Mesendoderm (in vitro differentiated cells): ENCODE measurements around the gene MARCKSL1.

Source experiments
- DNase-seq: peaks from one replicate; pipeline ENCODE4 v3.0.0; 2013
- H2AK5ac ChIP-seq: 2 replicates; pipeline ENCODE4 v1.6.1; 2013; ENCODE audit warnings: low read length, inconsistent platforms
- H2BK120ac ChIP-seq: 2 replicates; pipeline ENCODE4 v1.6.1; 2013; ENCODE audit warnings: low read depth, mild to moderate bottlenecking, low read length, moderate library complexity, mixed read lengths
- H2BK15ac ChIP-seq: replicated peaks from 2 replicates; pipeline ENCODE4 v1.6.1; 2013; ENCODE audit warnings: low read depth, mild to moderate bottlenecking, moderate library complexity
- H2BK5ac ChIP-seq: 2 replicates; pipeline ENCODE4 v1.6.1; 2013; ENCODE audit warnings: low read length, inconsistent platforms
- H3K18ac ChIP-seq: 2 replicates; pipeline ENCODE4 v1.6.1; 2013; ENCODE audit warnings: mild to moderate bottlenecking, low read length, mixed read lengths
- H3K23ac ChIP-seq: one replicate; pipeline ENCODE4 v1.6.1; 2013; ENCODE audit warnings: low read length
- H3K27ac ChIP-seq: 2 replicates; pipeline ENCODE4 v1.5.1; 2013; ENCODE audit warnings: low read depth, mild to moderate bottlenecking, inconsistent platforms, low read length, moderate library complexity
- H3K27me3 ChIP-seq: 2 replicates; pipeline ENCODE4 v1.6.1; 2013; ENCODE audit warnings: low read length, control low read depth, mild to moderate bottlenecking, inconsistent platforms; ENCODE audit not compliant: insufficient read depth, poor library complexity
- H3K36me3 ChIP-seq: 2 replicates; pipeline ENCODE4 v1.6.1; 2013; ENCODE audit warnings: low read length, inconsistent platforms; ENCODE audit not compliant: control insufficient read depth, insufficient read depth
- H3K4ac ChIP-seq: one replicate; pipeline ENCODE4 v1.6.1; 2013; ENCODE audit warnings: low read depth, mild to moderate bottlenecking, low read length, moderate library complexity
- H3K4me1 ChIP-seq: 2 replicates; pipeline ENCODE4 v1.6.1; 2013; ENCODE audit warnings: low read depth, low read length, inconsistent platforms; ENCODE audit not compliant: control insufficient read depth
- H3K4me2 ChIP-seq: 2 replicates; pipeline ENCODE4 v1.6.1; 2013; ENCODE audit warnings: low read length
- H3K4me3 ChIP-seq: 2 replicates; pipeline ENCODE4 v1.5.1; 2013; ENCODE audit warnings: mild to moderate bottlenecking, low read length
- H3K56ac ChIP-seq: one replicate; pipeline ENCODE4 v1.6.1; 2013; ENCODE audit warnings: low read length
- H3K79me1 ChIP-seq: 2 replicates; pipeline ENCODE4 v1.6.1; 2013; ENCODE audit warnings: low read length, inconsistent platforms
- H3K79me2 ChIP-seq: 2 replicates; pipeline ENCODE4 v1.6.1; 2013; ENCODE audit warnings: mild to moderate bottlenecking, low read length; ENCODE audit not compliant: control insufficient read depth, insufficient read depth
- H3K9ac ChIP-seq: 2 replicates; pipeline ENCODE4 v1.6.1; 2013; ENCODE audit warnings: low read length, inconsistent platforms
- H4K5ac ChIP-seq: one replicate; pipeline ENCODE4 v1.6.1; 2013; ENCODE audit warnings: low read length
- H4K8ac ChIP-seq: one replicate; pipeline ENCODE4 v1.6.1; 2013; ENCODE audit warnings: low read depth, mild to moderate bottlenecking, control low read depth, low read length, moderate library complexity
- whole genome bisulfite sequencing: extraction: QIAGEN DNeasy Blood & Tissue Kit; methylation state at CpG from one replicate; pipeline ENCODE4 v1.1.7; 2013; ENCODE audit warnings: low lambda C conversion rate, missing lambda C conversion rate; ENCODE audit not compliant: insufficient coverage; ENCODE audit errors: extremely low coverage; 5-methylcytosine and 5-hydroxymethylcytosine counted together

The MARCKSL1 gene

DNA sequence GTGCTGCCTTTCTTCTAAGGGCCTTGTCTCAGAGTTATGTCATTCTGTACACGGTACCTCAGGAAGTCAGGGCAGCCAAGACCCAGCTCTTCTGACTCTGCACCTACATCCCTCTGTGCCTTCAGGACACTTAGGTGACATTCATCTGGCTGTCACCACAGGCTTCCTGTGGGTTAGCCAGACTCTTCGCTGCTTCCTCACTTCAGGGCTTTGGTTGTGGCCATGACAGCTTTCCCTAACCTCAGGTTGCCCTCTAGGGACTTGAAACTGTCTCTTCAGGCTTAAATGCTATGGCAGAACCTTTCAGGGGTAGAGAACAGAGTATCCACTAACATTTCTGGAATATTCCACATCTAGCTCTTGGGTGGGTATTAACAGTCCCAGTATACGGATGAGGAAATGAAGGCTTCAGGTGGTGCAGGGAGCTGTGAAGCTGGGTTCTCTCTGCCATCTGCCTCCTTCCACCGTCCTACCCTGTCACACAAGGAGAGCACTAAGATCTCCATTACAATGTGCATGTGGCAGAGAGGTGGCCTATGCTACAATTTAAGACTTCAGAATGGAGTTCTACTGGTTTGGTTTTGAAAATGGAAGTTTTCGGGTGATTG, 36.2 kb upstream of the MARCKSL1 start:
- Histone ChIP-seq H3K36me3 (peaks cover 23% of the 10 kb centered on the region), H3K27ac (no peak overlapping the region), H3K23ac (no peak overlapping the region), H4K5ac (no peak overlapping the region), H3K27me3 (no peaks in the 10 kb centered on the region), H3K79me2 (no peaks in the 10 kb centered on the region), H3K9ac (no peak overlapping the region), H3K56ac (no peak overlapping the region), H3K18ac (no peak overlapping the region), H3K4ac (no peak overlapping the region), H3K4me3 (no peak overlapping the region), H2BK5ac (no peak overlapping the region), H2BK120ac (no peak overlapping the region), H4K8ac (no peak overlapping the region), H3K79me1 (no peaks in the 10 kb centered on the region), H2BK15ac (no peak overlapping the region), H3K4me1 (no peaks in the 10 kb centered on the region), H3K4me2 (no peak overlapping the region), H2AK5ac (no peak overlapping the region)
- WGBS = no CpG with 5 or more reads among the region's 5 CpGs
- no peak for DNase-seq

GRCh38 chr1:32367912-32368635, 32.0 kb upstream of the MARCKSL1 start:
- no peak overlapping the region for H3K4me2 ChIP-seq
- no peak overlapping the region for H2BK120ac ChIP-seq
- DNase-seq = no peak
- H3K56ac ChIP-seq = no peak overlapping the region
- H3K79me1 ChIP-seq = no peaks in the 10 kb centered on the region
- no peak overlapping the region for H2BK5ac ChIP-seq
- no peak overlapping the region for H2BK15ac ChIP-seq
- H3K9ac ChIP-seq = no peak overlapping the region
- no CpG with 5 or more reads among the region's 7 CpGs for WGBS
- H3K23ac ChIP-seq = no peak overlapping the region
- no peak overlapping the region for H3K4ac ChIP-seq
- H2AK5ac ChIP-seq = no peak overlapping the region
- no peaks in the 10 kb centered on the region for H3K4me1 ChIP-seq
- H3K79me2 ChIP-seq = no peaks in the 10 kb centered on the region
- no peaks in the 10 kb centered on the region for H3K27me3 ChIP-seq
- no peak overlapping the region for H3K18ac ChIP-seq
- no peak overlapping the region for H4K8ac ChIP-seq
- no peak overlapping the region for H3K4me3 ChIP-seq
- H3K27ac ChIP-seq = no peak overlapping the region
- H4K5ac ChIP-seq = no peak overlapping the region
- H3K36me3 ChIP-seq = peaks cover 23% of the 10 kb centered on the region

GRCh38 chr1:32365445-32365844, 29.4 kb upstream of the MARCKSL1 start:
- no peaks in the 10 kb centered on the region for H3K27me3 ChIP-seq
- DNase-seq = no peak
- no peak overlapping the region for H4K5ac ChIP-seq
- no peak overlapping the region for H3K9ac ChIP-seq
- H3K4me3 ChIP-seq = no peak overlapping the region
- H3K4ac ChIP-seq = no peak overlapping the region
- peaks cover 23% of the 10 kb centered on the region for H3K36me3 ChIP-seq
- H3K18ac ChIP-seq = no peak overlapping the region
- H2BK120ac ChIP-seq = no peak overlapping the region
- H3K4me1 ChIP-seq = peaks cover 1% of the 10 kb centered on the region
- H3K79me1 ChIP-seq = no peaks in the 10 kb centered on the region
- H2AK5ac ChIP-seq = no peak overlapping the region
- WGBS = no CpG with 5 or more reads among the region's 6 CpGs
- H3K79me2 ChIP-seq = no peaks in the 10 kb centered on the region
- no peak overlapping the region for H4K8ac ChIP-seq
- H2BK5ac ChIP-seq = no peak overlapping the region
- no peak overlapping the region for H3K56ac ChIP-seq
- no peak overlapping the region for H2BK15ac ChIP-seq
- no peak overlapping the region for H3K23ac ChIP-seq
- H3K27ac ChIP-seq = no peak overlapping the region
- H3K4me2 ChIP-seq = no peak overlapping the region

DNA sequence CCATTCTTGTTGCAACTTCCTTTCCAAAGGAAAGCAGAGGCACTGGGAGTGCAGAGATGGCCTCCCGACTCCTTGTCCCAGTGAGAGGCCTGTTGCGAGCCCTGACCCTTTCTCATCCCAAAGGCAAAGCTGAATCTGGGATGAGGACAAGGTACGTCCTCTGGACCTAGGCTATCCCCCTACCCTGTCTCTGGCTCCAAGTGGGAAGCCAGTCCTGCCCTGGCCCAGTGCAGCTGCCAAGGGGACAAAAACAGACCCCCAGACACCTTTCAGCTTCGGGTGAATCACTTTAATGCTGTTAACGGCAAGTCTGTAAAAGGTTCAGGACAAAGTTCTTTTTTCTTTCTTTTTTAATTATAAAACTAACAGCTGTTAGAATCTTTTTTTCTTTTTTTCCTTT, 28.8 kb upstream of the MARCKSL1 start:
- no peak overlapping the region for H3K27ac ChIP-seq
- no peak overlapping the region for H3K18ac ChIP-seq
- no peak overlapping the region for H4K8ac ChIP-seq
- H3K4ac ChIP-seq = no peak overlapping the region
- H3K36me3 ChIP-seq = peaks cover 23% of the 10 kb centered on the region
- peaks cover 1% of the 10 kb centered on the region for H3K4me1 ChIP-seq
- H2AK5ac ChIP-seq = no peak overlapping the region
- H3K23ac ChIP-seq = no peak overlapping the region
- H2BK15ac ChIP-seq = no peak overlapping the region
- no peak overlapping the region for H3K4me3 ChIP-seq
- H3K79me1 ChIP-seq = no peaks in the 10 kb centered on the region
- no peaks in the 10 kb centered on the region for H3K27me3 ChIP-seq
- no peak overlapping the region for H3K9ac ChIP-seq
- DNase-seq = no peak
- no peak overlapping the region for H2BK5ac ChIP-seq
- H3K79me2 ChIP-seq = no peaks in the 10 kb centered on the region
- no CpG with 5 or more reads among the region's 5 CpGs for WGBS
- H4K5ac ChIP-seq = no peak overlapping the region
- no peak overlapping the region for H3K56ac ChIP-seq
- H3K4me2 ChIP-seq = no peak overlapping the region
- no peak overlapping the region for H2BK120ac ChIP-seq

GRCh38 chr1:32363713-32364112, 27.7 kb upstream of the MARCKSL1 start:
- peaks cover 1% of the 10 kb centered on the region for H3K4me1 ChIP-seq
- H4K5ac ChIP-seq = no peak overlapping the region
- no peak overlapping the region for H3K23ac ChIP-seq
- WGBS = no CpG with 5 or more reads among the region's 12 CpGs
- H3K4me2 ChIP-seq = no peak overlapping the region
- no peaks in the 10 kb centered on the region for H3K79me2 ChIP-seq
- no peaks in the 10 kb centered on the region for H3K79me1 ChIP-seq
- H3K9ac ChIP-seq = no peak overlapping the region
- no peaks in the 10 kb centered on the region for H3K27me3 ChIP-seq
- H4K8ac ChIP-seq = no peak overlapping the region
- H2BK15ac ChIP-seq = no peak overlapping the region
- no peak overlapping the region for H2BK5ac ChIP-seq
- H2BK120ac ChIP-seq = no peak overlapping the region
- no peak overlapping the region for H3K56ac ChIP-seq
- no peak overlapping the region for H3K4ac ChIP-seq
- DNase-seq = no peak
- no peak overlapping the region for H3K18ac ChIP-seq
- no peak overlapping the region for H3K4me3 ChIP-seq
- no peak overlapping the region for H3K27ac ChIP-seq
- H2AK5ac ChIP-seq = no peak overlapping the region
- peaks cover 23% of the 10 kb centered on the region for H3K36me3 ChIP-seq
